Measurements from ENCODE around the gene RSPH1. TPM values are rescaled to one million over a fixed set of nuclear protein-coding genes. Genes with fewer than 3 reads are reported as not detected.
A peak's percentile ranks its signal among the peaks of the same experiment; 100 is the strongest.

RSPH1 gene
- total RNA-seq, 2 experiments from 2014 or later = 0.34 to 0.38 TPM

- Mint-ChIP-seq H3K36me3 (ENCODE audit: low read depth) (no peaks in the 10 kb centered on the region), H3K4me3 (no peak overlapping the region), H3K27ac (peak overlapping the region; percentile 94), H3K4me1 (ENCODE audit: low read depth) (peaks cover 60% of the 10 kb centered on the region), H3K27me3 (no peaks in the 10 kb centered on the region), H3K9me3 (no peaks in the 10 kb centered on the region)
- ChIA-PET POLR2A (no interaction called here), CTCF (no interaction called here)
- no peak overlapping the region for H3K4me3 ChIP-seq (ENCODE audit: low read length)
- intact Hi-C loops (cut with DNase I, micrococcal nuclease) = no loop called here
- no peaks in the 10 kb centered on the region for H3K36me3 ChIP-seq (ENCODE audit: insufficient read depth, low read length)
- DNase-seq = no peak
- peaks cover 42% of the 10 kb centered on the region for H3K4me1 ChIP-seq (ENCODE audit: insufficient read depth, low read length)
- H3K9me3 ChIP-seq (ENCODE audit: control insufficient read depth in 1 of 2, insufficient read depth in 1 of 2, low read length in 2 of 2) = no peaks in the 10 kb centered on the region
- TF ChIP-seq CTCF (IDR thresholded peaks at IDR 0.05) = no peak
- H3K27ac ChIP-seq (ENCODE audit: low read depth in 1 of 2, low read length in 2 of 2) = no peak overlapping the region
- ATAC-seq (ENCODE audit: poor library complexity) = no peak
- H3K27me3 ChIP-seq (ENCODE audit: control insufficient read depth in 1 of 2, insufficient read depth in 2 of 2, low read length in 2 of 2) = no peaks in the 10 kb centered on the region
These were observed 37.0 kb downstream of the RSPH1 start for GRCh38 chr21:42459082-42459460.

- no peaks in the 10 kb centered on the region for H3K27me3 Mint-ChIP-seq
- intact Hi-C loops (cut with DNase I, micrococcal nuclease) = no loop called here
- Histone ChIP-seq H3K4me1 (ENCODE audit: insufficient read depth, low read length) (peaks cover 30% of the 10 kb centered on the region), H3K27me3 (ENCODE audit: control insufficient read depth in 1 of 2, insufficient read depth in 2 of 2, low read length in 2 of 2) (no peaks in the 10 kb centered on the region), H3K36me3 (ENCODE audit: insufficient read depth, low read length) (no peaks in the 10 kb centered on the region), H3K4me3 (ENCODE audit: low read length) (no peak overlapping the region), H3K9me3 (ENCODE audit: control insufficient read depth in 1 of 2, insufficient read depth in 1 of 2, low read length in 2 of 2) (no peaks in the 10 kb centered on the region), H3K27ac (ENCODE audit: low read depth in 1 of 2, low read length in 2 of 2) (no peak overlapping the region)
- CTCF ChIA-PET = interaction anchor here (0.6 to 1.4 kb wide), 3 partner anchors 11 to 119 kb away, joined by 3 read pairs; no protein-coding TSS in a partner anchor
- H3K27ac Mint-ChIP-seq = peak overlapping the region; percentile 79
- ATAC-seq (ENCODE audit: poor library complexity) (peak; percentile 66), DNase-seq (peak in 13 of 14 experiments; percentile 13 to 67 (median 41))
- H3K4me3 Mint-ChIP-seq = no peak overlapping the region
- no peaks in the 10 kb centered on the region for H3K9me3 Mint-ChIP-seq
- peaks cover 33% of the 10 kb centered on the region for H3K4me1 Mint-ChIP-seq (ENCODE audit: low read depth)
- no peak for TF ChIP-seq CTCF (IDR thresholded peaks at IDR 0.05)
- H3K36me3 Mint-ChIP-seq (ENCODE audit: low read depth) = no peaks in the 10 kb centered on the region
- POLR2A ChIA-PET = interaction anchor here (0.8 to 1.4 kb wide), 3 partner anchors 10 to 218 kb away, joined by 3 to 4 read pairs (median 3); no protein-coding TSS in a partner anchor
These were observed 39.6 kb downstream of the RSPH1 start for GRCh38 chr21:42456457-42456856.

DNA sequence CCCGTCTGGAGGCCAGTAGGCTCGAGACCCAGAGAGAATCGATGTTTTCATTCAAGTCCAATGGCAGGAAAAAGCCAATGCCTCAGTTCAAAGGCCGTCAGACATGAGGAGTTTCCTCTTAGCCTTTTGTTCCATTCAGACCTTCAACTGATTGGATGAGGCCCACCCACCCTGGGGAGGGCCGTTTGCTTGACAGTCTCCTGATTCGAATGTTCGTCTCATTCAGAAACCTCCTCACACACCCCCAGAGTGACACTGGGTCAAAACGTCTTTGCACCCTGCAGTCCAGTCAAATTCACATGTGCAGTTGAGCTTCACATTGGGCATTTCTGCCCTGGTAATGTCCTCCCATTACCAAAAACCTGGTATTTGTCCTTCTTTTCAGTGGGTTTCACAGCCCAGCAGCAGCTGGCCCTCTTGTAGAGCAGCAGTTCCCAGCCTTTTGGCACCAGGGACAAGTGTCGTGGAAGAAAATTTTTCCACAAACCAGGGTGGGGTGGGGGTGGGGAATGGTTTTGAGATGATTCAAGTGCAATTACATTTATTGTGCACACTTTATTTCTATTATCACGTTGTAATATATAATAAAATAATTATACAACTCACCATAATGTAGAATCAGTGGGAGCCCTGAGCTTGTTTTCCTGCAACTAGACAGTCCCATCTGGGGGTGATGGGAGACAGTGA is 40.1 kb downstream of the RSPH1 start:
- Mint-ChIP-seq H3K4me3 (no peak overlapping the region), H3K27ac (peak overlapping the region; percentile 79), H3K4me1 (ENCODE audit: low read depth) (peaks cover 32% of the 10 kb centered on the region), H3K27me3 (no peaks in the 10 kb centered on the region), H3K9me3 (no peaks in the 10 kb centered on the region), H3K36me3 (ENCODE audit: low read depth) (no peaks in the 10 kb centered on the region)
- POLR2A ChIA-PET = interaction anchor here (0.8 to 1.4 kb wide), 3 partner anchors 10 to 218 kb away, joined by 3 to 4 read pairs (median 3); no protein-coding TSS in a partner anchor
- Histone ChIP-seq H3K27ac (ENCODE audit: low read depth in 1 of 2, low read length in 2 of 2) (no peak overlapping the region), H3K27me3 (ENCODE audit: control insufficient read depth in 1 of 2, insufficient read depth in 2 of 2, low read length in 2 of 2) (no peaks in the 10 kb centered on the region), H3K4me1 (ENCODE audit: insufficient read depth, low read length) (peaks cover 25% of the 10 kb centered on the region), H3K36me3 (ENCODE audit: insufficient read depth, low read length) (no peaks in the 10 kb centered on the region), H3K9me3 (ENCODE audit: control insufficient read depth in 1 of 2, insufficient read depth in 1 of 2, low read length in 2 of 2) (no peaks in the 10 kb centered on the region), H3K4me3 (ENCODE audit: low read length) (no peak overlapping the region)
- CTCF ChIA-PET = interaction anchor here (1.0 to 1.4 kb wide), 2 partner anchors 12 to 118 kb away, joined by 3 read pairs; no protein-coding TSS in a partner anchor
- DNase-seq (no peak), ATAC-seq (ENCODE audit: poor library complexity) (no peak)
- no peak for TF ChIP-seq CTCF (IDR thresholded peaks at IDR 0.05)
- intact Hi-C loops (cut with DNase I, micrococcal nuclease) = no loop called here

Measured in CD4-positive, alpha-beta T cell (primary cell).